Esophagus muscularis mucosa (tissue), 4 donors: ENCODE measurements around the gene ALG5. TPM values are rescaled to one million over a fixed set of nuclear protein-coding genes. Genes with fewer than 3 reads are reported as not detected.
A peak's percentile ranks its signal among the peaks of the same experiment; 100 is the strongest.

Source experiments
- DNase-seq: peaks from one replicate; pipeline ENCODE4 v3.0.0-alpha.2; 2017; ENCODE audit errors: extremely low spot score
- H3K27ac ChIP-seq, 4 donors: fragments of 200-600 bp; sonication (generic); replicated peaks in 1 of 4; 1 replicate in 3 of 4; 2 replicates in 1 of 4; pipeline ENCODE4 v1.5.1; 2016 to 2019; ENCODE audit warnings: mild to moderate bottlenecking in 1 of 4
- H3K27me3 ChIP-seq, 4 donors: fragments of 200-600 bp; sonication (generic); one replicate each; pipeline versions ENCODE4 v1.5.1 to v1.6.0; 2016 to 2019
- H3K36me3 ChIP-seq, 4 donors: fragments of 200-600 bp; sonication (generic); one replicate each; pipeline ENCODE4 v1.5.1; 2016 to 2019
- H3K4me1 ChIP-seq, 4 donors: fragments of 200-600 bp; sonication (generic); one replicate each; pipeline ENCODE4 v1.5.1; 2016 to 2019
- H3K4me3 ChIP-seq, 4 donors: fragments of 200-600 bp; sonication (generic); 1 replicate in 2 of 4; 2 replicates in 2 of 4; pipeline ENCODE4 v1.5.1; 2016 to 2019; ENCODE audit warnings: mild to moderate bottlenecking in 4 of 4, moderate library complexity in 1 of 4
- H3K9me3 ChIP-seq, 4 donors: fragments of 200-600 bp; sonication (generic); 1 replicate in 3 of 4; 2 replicates in 1 of 4; pipeline ENCODE4 v1.5.1; 2016 to 2019
- EP300 ChIP-seq: sonication (generic); formaldehyde crosslinking; IDR thresholded peaks from one replicate; pipeline ENCODE4 v1.6.1; 2017; ENCODE audit warnings: antibody characterized with exemption
- POLR2A ChIP-seq: fragments of 450-650 bp; IDR thresholded peaks from one replicate; pipeline ENCODE4 v1.6.1; 2017; ENCODE audit warnings: antibody characterized with exemption, moderate library complexity, mild to moderate bottlenecking, low read depth
- POLR2AphosphoS5 ChIP-seq, 2 donors: sonication (generic); formaldehyde crosslinking; IDR thresholded peaks; one replicate each; pipeline ENCODE4 v1.6.1; 2017; ENCODE audit warnings: antibody characterized with exemption in 2 of 2
- WGBS: methylation state at CpG from one replicate; pipeline ENCODE4 v1.1.5; 2018; 5-methylcytosine and 5-hydroxymethylcytosine counted together
- intact Hi-C: fragments of 100-400 bp; cut with DNase I; formaldehyde crosslinking; loops from one replicate; pipeline ENCODE4 v1.15.1; 2023
- total RNA-seq, 4 donors: library from RNA; depleted of rRNA; stranded (reverse); fragments of >200 nt; gene quantifications; one replicate each; pipeline versions ENCODE4 v1.1.0 to v1.2.1, GENCODE V29; 2016
- TF ChIP-seq, protein P1 (sequence below), 3 experiments: fragments of 200-600 bp in 2 of 3; fragments of 450-650 bp in 1 of 3; sonication (generic) in 2 of 3; IDR thresholded peaks; one replicate each; pipeline ENCODE4 v1.5.1; 2017 to 2019; ENCODE audit warnings: antibody characterized with exemption in 3 of 3, mild to moderate bottlenecking in 2 of 3, moderate library complexity in 1 of 3

ALG5 gene
- total RNA-seq, 4 donors from 2014 or later, result 17.3 to 28.2 (median 20.4) TPM

DNA sequence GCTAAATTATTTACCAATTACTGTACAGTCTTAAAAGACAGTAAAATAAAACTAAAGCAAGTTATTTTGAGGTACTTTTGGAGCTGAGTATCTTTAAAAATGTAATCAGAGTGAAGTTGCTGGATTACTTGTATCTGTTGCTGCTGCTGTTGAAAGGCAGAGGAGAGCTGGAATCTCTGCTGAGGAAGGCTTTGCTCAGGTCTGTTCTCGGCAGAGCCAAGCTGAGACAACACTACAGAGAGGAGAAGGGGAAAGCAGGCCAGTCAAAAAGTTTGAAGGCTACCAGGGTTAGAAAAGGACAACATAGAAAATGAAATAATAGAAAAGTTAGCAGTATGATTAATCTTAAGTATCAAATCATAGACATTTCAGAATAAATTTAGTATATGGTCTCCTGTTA lies 11.3 kb upstream of the ALG5 start:
- Histone ChIP-seq H3K4me3 (no peak overlapping the region), H3K27ac (no peak overlapping the region), H3K9me3 (no peaks in the 10 kb centered on the region), H3K4me1 (no peaks in the 10 kb centered on the region), H3K27me3 (no peaks in the 10 kb centered on the region), H3K36me3 (peaks cover 39 to 95% (median 72%) of the 10 kb centered on the region in 4 donors)
- no peak for TF ChIP-seq EP300
- TF ChIP-seq, protein P1, sequence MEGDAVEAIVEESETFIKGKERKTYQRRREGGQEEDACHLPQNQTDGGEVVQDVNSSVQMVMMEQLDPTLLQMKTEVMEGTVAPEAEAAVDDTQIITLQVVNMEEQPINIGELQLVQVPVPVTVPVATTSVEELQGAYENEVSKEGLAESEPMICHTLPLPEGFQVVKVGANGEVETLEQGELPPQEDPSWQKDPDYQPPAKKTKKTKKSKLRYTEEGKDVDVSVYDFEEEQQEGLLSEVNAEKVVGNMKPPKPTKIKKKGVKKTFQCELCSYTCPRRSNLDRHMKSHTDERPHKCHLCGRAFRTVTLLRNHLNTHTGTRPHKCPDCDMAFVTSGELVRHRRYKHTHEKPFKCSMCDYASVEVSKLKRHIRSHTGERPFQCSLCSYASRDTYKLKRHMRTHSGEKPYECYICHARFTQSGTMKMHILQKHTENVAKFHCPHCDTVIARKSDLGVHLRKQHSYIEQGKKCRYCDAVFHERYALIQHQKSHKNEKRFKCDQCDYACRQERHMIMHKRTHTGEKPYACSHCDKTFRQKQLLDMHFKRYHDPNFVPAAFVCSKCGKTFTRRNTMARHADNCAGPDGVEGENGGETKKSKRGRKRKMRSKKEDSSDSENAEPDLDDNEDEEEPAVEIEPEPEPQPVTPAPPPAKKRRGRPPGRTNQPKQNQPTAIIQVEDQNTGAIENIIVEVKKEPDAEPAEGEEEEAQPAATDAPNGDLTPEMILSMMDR (IDR thresholded peaks at IDR 0.05), result no peak
- TF ChIP-seq POLR2A, result no peak
- no peak for TF ChIP-seq POLR2AphosphoS5 (IDR thresholded peaks at IDR 0.05)
- 79% methylated on average over 1 of the region's 1 CpG for WGBS
- DNase-seq, result no peak
- intact Hi-C loops, result no loop called here

DNA sequence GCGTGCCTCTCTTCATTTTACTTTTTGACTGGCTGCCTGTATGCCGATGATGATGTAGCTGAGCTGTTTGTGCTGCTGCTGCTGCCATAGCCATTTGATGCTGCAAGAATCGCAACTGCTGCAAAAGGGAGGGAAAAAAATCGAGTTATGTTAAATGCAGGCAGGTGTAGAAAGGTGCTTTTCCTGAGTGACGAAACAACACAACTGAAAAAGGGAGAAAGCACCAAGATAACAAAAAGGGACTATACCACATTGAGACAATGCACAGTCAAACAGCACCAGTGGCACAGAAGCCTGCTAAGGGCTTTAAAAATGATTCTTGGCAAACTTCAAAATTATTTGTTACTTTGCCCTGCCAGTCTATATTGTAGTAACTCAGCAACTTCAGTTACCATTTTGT lies 10.6 kb upstream of the ALG5 start:
- intact Hi-C loops, result loop anchor here (5.0 kb wide), 1 partner anchor 43 kb away; no protein-coding TSS in a partner anchor
- Histone ChIP-seq H3K9me3 (no peaks in the 10 kb centered on the region), H3K4me1 (no peaks in the 10 kb centered on the region), H3K4me3 (no peak overlapping the region), H3K27me3 (no peaks in the 10 kb centered on the region), H3K36me3 (peaks cover 44 to 95% (median 75%) of the 10 kb centered on the region in 4 donors), H3K27ac (no peak overlapping the region)
- TF ChIP-seq POLR2A, result no peak
- TF ChIP-seq EP300, result no peak
- TF ChIP-seq, protein P1 (IDR thresholded peaks at IDR 0.05), result no peak
- no peak for TF ChIP-seq POLR2AphosphoS5 (IDR thresholded peaks at IDR 0.05)
- DNase-seq, result no peak
- WGBS, result 83% methylated on average over 5 of the region's 5 CpGs

DNA sequence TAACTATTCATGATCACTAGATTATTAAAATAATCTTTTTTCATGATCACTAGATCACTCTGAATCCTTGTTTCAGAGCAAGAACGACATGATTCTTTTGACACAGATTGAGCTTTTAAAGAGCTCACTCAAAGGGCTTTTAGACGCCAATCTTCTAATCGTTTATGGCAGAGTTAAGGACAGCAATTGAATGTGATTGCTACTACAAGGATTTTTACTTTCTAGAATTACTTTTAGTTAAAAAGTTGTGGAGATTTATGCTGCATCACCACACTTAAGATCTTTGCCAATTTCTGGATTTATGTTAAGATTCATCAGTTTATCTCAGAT lies 2.7 kb upstream of the ALG5 start:
- 50% methylated on average over 3 of the region's 3 CpGs for WGBS
- intact Hi-C loops, result no loop called here
- no peaks in the 10 kb centered on the region for H3K27me3 ChIP-seq
- TF ChIP-seq POLR2AphosphoS5 (IDR thresholded peaks at IDR 0.05), result no peak
- TF ChIP-seq POLR2A, result no peak
- no peak for TF ChIP-seq EP300
- TF ChIP-seq, protein P1 (IDR thresholded peaks at IDR 0.05), result no peak
- no peak overlapping the region for H3K4me3 ChIP-seq
- peaks cover 20 to 31% (median 25%) of the 10 kb centered on the region in 4 donors for H3K4me1 ChIP-seq
- no peaks in the 10 kb centered on the region for H3K9me3 ChIP-seq
- peaks cover 28 to 44% (median 35%) of the 10 kb centered on the region in 4 donors for H3K36me3 ChIP-seq
- no peak overlapping the region for H3K27ac ChIP-seq
- DNase-seq, result no peak

DNA sequence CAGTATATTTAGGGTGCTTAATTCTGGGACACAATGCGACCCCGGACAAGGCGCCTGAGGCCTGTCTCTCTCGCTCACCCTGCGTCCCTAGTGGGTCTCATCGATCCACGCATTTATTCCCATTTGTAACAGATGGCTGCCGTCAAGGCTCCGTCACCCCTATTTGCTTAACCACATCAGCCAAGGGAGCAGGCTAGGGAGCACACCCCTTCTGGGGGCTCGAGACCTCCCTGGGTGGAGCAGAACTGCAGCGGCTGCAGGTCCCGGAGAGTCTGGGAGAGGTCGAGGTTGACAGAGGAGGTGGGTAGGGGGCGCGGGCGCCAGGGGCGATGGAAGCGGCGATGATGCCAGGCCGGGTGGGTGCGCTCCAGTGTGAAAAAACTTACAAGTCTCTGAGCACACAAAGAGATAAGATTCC lies 507 bp downstream of the ALG5 start:
- H3K4me1 ChIP-seq, result peaks cover 20 to 31% (median 25%) of the 10 kb centered on the region in 4 donors
- no peak for DNase-seq
- peak overlapping the region; percentile 79 to 95 (median 86) for H3K4me3 ChIP-seq
- peak overlapping the region; percentile 94 to 98 (median 97) for H3K27ac ChIP-seq
- intact Hi-C loops, result no loop called here
- no peaks in the 10 kb centered on the region for H3K27me3 ChIP-seq
- WGBS, result under 1% methylated on average over 14 of the region's 21 CpGs
- peaks cover 5 to 32% (median 20%) of the 10 kb centered on the region in 4 donors for H3K36me3 ChIP-seq
- no peaks in the 10 kb centered on the region for H3K9me3 ChIP-seq
- TF ChIP-seq POLR2AphosphoS5 (IDR thresholded peaks at IDR 0.05) (no peak), POLR2A (no peak), EP300 (no peak)
- TF ChIP-seq, protein P1 (IDR thresholded peaks at IDR 0.05), result no peak
